ENCODE measurements around the gene CERK.

- TF ChIP-seq CTCF (IDR thresholded peaks at IDR 0.05) (no peak), POLR2A (IDR thresholded peaks at IDR 0.05) (no peak)
Observed at GRCh38 chr22:46639843-46640242, 98.2 kb downstream of the CERK start.

All from esophagus squamous epithelium (tissue), 4 donors.